Activated naive CD4-positive, alpha-beta T cell treated with anti-CD3 and anti-CD28 coated beads, Interleukin-2, amount 50 U/mL, for 24 hours (primary cell): Measurements from ENCODE around the gene ARMC9.

Experiments used
- H3K27ac Mint-ChIP-seq: one replicate; pipeline ENCODE4 v1.8.0; 2021; ENCODE audit warnings: mild to moderate bottlenecking, mixed read lengths
- H3K27me3 Mint-ChIP-seq: one replicate; pipeline ENCODE4 v1.8.0; 2021; ENCODE audit warnings: mixed read lengths
- H3K36me3 Mint-ChIP-seq: one replicate; pipeline ENCODE4 v1.8.0; 2021; ENCODE audit warnings: mixed read lengths
- H3K4me1 Mint-ChIP-seq: one replicate; pipeline ENCODE4 v1.8.0; 2021; ENCODE audit warnings: mixed read lengths
- H3K4me3 Mint-ChIP-seq: one replicate; pipeline ENCODE4 v1.8.0; 2021; ENCODE audit warnings: mild to moderate bottlenecking, mixed read lengths
- H3K9me3 Mint-ChIP-seq: one replicate; pipeline ENCODE4 v1.8.0; 2021; ENCODE audit warnings: mixed read lengths

The ARMC9 gene

DNA sequence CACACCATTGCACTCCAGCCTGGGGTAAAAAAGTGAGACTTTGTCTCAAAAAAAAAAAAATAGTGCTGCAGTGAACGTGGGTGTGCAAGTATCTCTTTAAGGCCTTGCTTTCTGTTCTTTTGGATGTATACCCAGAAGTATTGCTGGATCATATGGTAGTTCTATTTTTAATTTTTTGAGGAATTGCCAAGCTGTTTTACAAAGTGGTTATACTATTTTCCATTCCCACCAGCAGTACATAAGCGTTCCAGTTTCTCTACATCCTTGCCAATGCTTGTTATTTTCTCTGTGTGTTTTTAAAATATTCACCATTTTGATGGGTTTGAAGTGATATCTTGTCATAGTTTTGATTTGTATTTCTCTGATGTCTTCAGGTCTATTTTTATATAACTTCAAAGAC is 13.1 kb downstream of the ARMC9 start:
- Mint-ChIP-seq H3K4me1 (no peaks in the 10 kb centered on the region), H3K9me3 (no peaks in the 10 kb centered on the region), H3K36me3 (no peaks in the 10 kb centered on the region), H3K4me3 (no peak overlapping the region), H3K27me3 (no peaks in the 10 kb centered on the region), H3K27ac (no peak overlapping the region)

DNA sequence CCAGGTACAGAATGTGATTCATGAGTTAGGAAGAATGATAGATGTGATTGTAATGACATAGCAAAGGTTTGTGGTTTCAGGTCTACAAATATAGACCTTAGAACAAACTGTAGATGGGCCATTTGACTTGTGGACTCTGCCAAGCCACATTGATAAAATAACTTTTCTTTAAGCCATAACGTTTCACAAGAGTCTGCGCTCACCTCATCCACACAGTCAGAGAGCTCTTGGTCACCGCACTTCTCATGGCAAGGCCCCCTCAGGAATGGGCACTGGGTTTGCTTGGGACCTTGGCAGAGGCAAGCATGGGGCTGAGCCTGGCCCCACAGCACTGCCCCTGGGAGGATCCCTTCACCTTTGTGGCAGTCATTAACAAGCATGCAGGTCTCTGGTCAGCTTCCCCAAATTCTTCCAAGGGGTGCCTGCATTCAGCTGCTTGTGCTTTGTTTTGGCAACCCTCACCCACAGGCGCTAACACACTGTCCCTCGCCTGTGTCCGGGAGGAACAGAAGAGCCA is 14.0 kb downstream of the ARMC9 start:
- H3K36me3 Mint-ChIP-seq, result no peaks in the 10 kb centered on the region
- H3K4me3 Mint-ChIP-seq, result no peak overlapping the region
- no peaks in the 10 kb centered on the region for H3K27me3 Mint-ChIP-seq
- no peaks in the 10 kb centered on the region for H3K9me3 Mint-ChIP-seq
- H3K4me1 Mint-ChIP-seq, result no peaks in the 10 kb centered on the region
- no peak overlapping the region for H3K27ac Mint-ChIP-seq

DNA sequence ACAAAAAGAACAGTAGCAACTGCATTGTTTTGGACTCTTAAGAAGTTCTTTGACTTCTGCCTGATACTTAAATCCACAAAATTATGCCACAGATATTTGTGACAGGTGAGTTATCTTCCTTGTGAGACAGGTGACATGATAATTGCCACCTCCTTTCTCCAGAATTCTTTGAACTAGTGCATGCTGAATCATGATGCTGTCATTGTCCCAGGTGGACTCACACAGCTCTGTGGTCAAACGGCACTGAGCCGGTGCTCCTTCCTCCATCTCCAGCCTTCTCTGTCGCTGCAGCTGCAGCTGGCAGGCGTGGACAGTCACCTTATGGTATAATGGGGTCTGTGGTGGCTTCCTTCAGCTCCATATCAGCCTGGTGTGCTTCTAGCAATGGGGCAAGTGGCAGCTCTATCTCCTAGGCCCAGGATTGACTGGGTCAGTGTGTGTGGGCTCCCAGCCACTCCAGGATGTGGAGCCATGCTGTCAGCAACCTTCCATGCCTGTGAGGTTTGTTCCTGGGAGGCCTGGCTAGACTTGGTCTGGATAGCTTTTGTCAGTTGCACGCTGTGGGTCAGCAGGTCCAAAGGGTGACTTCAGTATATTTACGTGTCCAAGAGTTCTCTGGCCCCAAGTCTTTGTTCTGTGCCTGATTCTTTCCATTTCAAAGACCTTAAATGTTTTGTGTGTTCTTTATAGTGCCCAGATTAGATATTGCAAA is 15.7 kb downstream of the ARMC9 start:
- no peaks in the 10 kb centered on the region for H3K9me3 Mint-ChIP-seq
- H3K27me3 Mint-ChIP-seq, result no peaks in the 10 kb centered on the region
- H3K36me3 Mint-ChIP-seq, result no peaks in the 10 kb centered on the region
- no peak overlapping the region for H3K27ac Mint-ChIP-seq
- H3K4me3 Mint-ChIP-seq, result no peak overlapping the region
- no peaks in the 10 kb centered on the region for H3K4me1 Mint-ChIP-seq

DNA sequence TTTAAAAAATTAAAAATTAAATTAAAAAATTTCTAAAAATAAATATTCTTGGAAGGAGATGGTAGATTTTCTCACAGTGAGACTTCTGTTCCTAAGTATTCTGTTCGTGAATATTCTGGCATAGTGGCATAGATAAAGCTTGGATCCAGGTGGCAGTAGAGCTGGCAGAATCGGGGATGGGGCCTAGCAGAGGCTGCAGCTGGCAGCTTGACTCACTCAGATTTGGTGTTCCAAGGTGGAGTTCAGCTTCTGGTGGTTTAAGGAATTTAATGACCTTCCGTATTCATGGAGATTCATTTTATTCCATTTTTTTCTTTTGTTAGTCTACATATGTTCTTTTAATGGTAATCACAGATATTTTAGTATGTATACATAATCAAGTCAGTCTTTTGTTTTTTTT is 19.9 kb downstream of the ARMC9 start:
- H3K4me3 Mint-ChIP-seq, result no peak overlapping the region
- no peak overlapping the region for H3K27ac Mint-ChIP-seq
- H3K9me3 Mint-ChIP-seq, result no peaks in the 10 kb centered on the region
- H3K36me3 Mint-ChIP-seq, result no peaks in the 10 kb centered on the region
- no peaks in the 10 kb centered on the region for H3K4me1 Mint-ChIP-seq
- H3K27me3 Mint-ChIP-seq, result no peaks in the 10 kb centered on the region

DNA sequence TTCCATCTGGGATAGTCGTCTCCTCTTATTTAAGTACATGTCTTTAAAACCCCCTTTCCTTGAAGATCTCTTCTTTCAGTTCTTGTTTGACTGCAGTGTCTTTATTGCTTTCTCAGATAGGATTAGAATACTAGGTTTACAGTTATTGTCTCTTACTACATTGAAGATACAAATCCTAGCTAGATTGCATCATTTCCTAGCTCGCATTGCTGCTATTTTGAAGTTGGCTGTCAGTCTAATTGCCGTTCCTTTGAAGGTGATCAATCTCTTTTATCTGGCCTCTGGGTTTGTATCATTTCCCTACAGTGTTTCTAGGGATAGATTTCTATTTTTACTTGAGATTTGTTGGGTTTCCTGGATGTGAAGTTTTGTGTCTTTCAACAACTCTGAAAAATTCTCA is 20.9 kb downstream of the ARMC9 start:
- no peaks in the 10 kb centered on the region for H3K9me3 Mint-ChIP-seq
- H3K27ac Mint-ChIP-seq, result no peak overlapping the region
- H3K4me1 Mint-ChIP-seq, result no peaks in the 10 kb centered on the region
- H3K36me3 Mint-ChIP-seq, result no peaks in the 10 kb centered on the region
- H3K27me3 Mint-ChIP-seq, result no peaks in the 10 kb centered on the region
- H3K4me3 Mint-ChIP-seq, result no peak overlapping the region

DNA sequence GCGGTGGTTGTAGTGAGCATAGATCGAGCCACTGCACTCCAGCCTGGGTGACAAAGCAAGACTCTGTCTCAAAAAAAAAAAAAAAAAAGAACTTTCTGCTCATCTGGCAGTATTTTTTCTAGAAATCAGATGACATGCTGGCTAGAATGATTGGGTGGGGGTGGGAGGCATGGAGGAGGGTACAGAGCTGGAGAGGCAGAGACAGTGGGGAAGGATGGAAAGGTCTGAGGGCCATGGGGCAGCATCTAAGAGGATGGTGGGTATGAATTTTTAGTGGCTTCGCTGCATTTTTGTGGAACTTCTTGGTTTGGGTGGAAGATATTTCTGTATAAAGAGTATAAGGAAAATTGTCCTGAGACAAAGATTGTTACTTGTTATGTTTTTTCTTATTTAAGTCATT is 23.3 kb downstream of the ARMC9 start:
- H3K9me3 Mint-ChIP-seq, result no peaks in the 10 kb centered on the region
- H3K27me3 Mint-ChIP-seq, result no peaks in the 10 kb centered on the region
- H3K4me3 Mint-ChIP-seq, result no peak overlapping the region
- H3K27ac Mint-ChIP-seq, result no peak overlapping the region
- no peaks in the 10 kb centered on the region for H3K4me1 Mint-ChIP-seq
- no peaks in the 10 kb centered on the region for H3K36me3 Mint-ChIP-seq

DNA sequence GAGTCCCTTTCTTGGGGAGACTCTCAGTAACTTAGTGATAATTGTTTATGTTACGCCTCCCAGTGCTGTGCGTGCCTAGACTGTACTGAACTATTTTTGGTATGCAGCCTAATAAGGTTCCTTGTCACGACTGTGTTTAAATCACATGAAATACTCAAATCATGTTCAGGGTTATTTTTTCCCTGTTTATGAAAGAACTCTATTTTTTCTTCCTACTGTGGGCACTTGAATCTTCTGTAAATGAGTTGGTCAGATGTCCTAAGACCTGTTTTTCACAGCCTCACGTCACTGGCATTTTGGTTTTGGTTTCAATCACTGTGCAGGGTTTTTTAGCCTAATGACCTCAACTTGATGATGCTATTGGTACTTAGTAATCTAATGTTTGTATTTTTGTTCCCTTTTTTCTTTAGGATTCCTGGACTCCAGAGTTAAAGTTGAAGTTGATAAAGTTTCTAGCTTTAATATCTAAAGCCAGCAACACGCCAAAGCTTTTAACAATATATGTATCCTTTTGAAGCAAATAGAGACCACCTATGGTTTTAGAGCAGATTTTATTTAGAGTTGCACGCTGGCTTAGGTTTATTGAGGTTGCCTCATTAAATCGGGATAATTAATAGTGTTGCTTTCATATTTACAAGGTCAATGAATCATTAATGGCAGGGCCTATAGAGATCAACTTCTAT is 24.0 kb downstream of the ARMC9 start:
- H3K9me3 Mint-ChIP-seq, result no peaks in the 10 kb centered on the region
- no peak overlapping the region for H3K27ac Mint-ChIP-seq
- no peaks in the 10 kb centered on the region for H3K4me1 Mint-ChIP-seq
- H3K4me3 Mint-ChIP-seq, result no peak overlapping the region
- no peaks in the 10 kb centered on the region for H3K27me3 Mint-ChIP-seq
- no peaks in the 10 kb centered on the region for H3K36me3 Mint-ChIP-seq

DNA sequence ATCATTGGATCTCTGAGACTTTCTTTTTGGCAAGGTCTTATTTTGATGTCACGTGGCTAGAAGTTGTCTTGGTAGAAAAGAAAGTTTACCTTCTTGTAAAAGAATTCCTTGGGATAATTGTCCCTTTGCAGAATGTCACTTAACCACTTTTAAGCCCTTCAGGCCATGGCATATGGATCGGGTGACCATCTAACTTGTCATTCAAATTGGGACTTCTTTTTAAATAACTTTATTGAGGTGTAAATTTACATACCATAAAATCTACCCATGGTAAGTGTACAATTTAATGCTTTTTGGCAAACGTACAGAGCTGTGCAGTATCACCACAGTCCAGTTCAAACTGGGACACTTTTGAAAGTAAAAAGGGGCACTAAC is 24.6 kb downstream of the ARMC9 start:
- Mint-ChIP-seq H3K27ac (no peak overlapping the region), H3K36me3 (no peaks in the 10 kb centered on the region), H3K9me3 (no peaks in the 10 kb centered on the region)

DNA sequence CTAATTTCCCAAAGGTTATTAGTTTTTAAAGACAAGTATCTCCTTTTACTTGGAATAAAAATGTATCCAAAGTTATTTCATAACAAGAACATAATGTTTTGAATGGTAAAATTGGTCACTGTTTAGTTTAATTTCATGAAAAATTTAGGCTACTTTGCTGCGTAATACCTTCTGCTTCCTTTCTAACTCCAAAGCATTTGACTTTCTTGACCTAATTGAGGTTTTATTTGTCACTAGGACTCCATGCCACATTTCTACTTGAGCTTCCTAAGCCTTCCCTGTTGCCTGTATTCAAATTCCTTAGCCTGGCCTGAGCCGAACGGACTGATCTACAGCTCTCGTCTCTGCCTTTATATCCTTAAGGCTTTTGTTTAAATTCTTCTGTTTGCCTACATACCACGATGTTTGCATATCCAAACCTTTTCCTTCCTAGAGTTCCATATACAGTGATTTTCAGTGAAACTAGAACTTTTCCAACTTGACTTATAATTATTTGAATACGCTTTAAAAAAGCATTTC is 25.1 kb downstream of the ARMC9 start:
- no peaks in the 10 kb centered on the region for H3K9me3 Mint-ChIP-seq
- no peaks in the 10 kb centered on the region for H3K36me3 Mint-ChIP-seq
- H3K27me3 Mint-ChIP-seq, result no peaks in the 10 kb centered on the region
- H3K4me1 Mint-ChIP-seq, result no peaks in the 10 kb centered on the region
- H3K27ac Mint-ChIP-seq, result no peak overlapping the region
- H3K4me3 Mint-ChIP-seq, result no peak overlapping the region

More for the DNA sequence above, 24.6 kb downstream of the ARMC9 start:
- H3K27me3 Mint-ChIP-seq, result no peaks in the 10 kb centered on the region
- H3K4me3 Mint-ChIP-seq, result no peak overlapping the region
- no peaks in the 10 kb centered on the region for H3K4me1 Mint-ChIP-seq

DNA sequence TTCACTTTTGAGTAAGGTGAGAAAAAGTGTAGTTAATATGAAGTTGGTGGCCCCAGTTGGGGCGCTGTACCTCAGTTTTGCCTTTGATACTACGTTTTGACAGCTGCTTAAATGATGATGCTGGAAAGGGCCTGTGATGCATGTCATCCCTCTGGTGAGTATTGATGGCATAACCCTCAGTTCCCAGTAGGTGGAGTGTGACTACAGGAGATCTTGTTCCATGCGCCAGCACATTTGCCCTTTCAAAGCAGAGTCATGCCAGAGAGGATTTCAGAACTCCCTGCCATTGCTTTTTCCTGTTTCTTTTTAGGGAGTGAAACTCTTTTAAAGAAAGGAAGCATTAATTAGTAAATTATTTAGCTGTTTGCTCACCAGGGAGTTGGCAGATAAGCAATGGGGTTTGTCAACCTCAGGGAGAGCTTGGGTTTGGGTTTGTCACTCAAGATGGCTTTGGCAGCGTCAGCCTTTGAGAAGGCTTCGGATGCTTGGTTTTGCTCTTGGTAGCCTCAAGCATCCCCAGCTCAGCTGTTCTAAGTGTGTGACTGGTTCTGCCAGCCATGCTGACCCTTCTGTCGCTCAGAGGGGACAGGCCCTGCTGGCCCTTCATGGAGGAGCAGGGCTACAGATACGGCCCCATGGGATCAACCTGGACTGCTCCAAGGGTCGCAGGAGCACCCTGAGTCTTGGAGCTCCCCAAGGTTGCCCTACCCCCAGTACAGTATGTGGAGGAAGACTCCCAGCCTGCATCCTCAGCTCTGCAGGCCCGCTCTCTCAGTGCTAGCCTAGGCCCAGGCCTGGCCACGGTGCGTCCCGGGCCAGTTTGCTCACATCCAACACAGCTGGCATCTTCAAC is 29.1 kb downstream of the ARMC9 start:
- Mint-ChIP-seq H3K4me1 (no peaks in the 10 kb centered on the region), H3K27ac (no peak overlapping the region), H3K4me3 (no peak overlapping the region), H3K27me3 (no peaks in the 10 kb centered on the region), H3K36me3 (no peaks in the 10 kb centered on the region), H3K9me3 (no peaks in the 10 kb centered on the region)

DNA sequence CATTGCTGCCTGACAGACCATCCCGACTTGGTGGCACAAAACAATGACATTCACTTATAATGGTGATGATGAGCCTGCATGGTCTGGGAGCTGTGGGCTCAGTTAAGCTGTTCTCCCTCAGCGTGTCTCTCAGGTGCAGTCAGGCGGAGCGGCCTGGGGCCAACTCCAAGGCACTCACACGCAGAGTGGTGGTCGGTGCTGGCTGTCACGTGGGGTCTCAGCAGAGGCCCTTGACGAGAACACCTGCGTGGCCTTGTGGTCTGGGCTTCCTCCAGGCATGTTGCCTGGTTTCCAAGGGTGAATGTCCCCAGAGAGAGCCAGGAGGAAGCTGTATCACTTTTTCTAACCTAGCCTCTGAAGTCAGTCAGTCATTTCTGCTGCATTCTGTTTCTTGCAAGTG is 29.8 kb downstream of the ARMC9 start:
- Mint-ChIP-seq H3K4me3 (no peak overlapping the region), H3K9me3 (no peaks in the 10 kb centered on the region), H3K27me3 (no peaks in the 10 kb centered on the region), H3K27ac (no peak overlapping the region), H3K36me3 (no peaks in the 10 kb centered on the region), H3K4me1 (no peaks in the 10 kb centered on the region)

DNA sequence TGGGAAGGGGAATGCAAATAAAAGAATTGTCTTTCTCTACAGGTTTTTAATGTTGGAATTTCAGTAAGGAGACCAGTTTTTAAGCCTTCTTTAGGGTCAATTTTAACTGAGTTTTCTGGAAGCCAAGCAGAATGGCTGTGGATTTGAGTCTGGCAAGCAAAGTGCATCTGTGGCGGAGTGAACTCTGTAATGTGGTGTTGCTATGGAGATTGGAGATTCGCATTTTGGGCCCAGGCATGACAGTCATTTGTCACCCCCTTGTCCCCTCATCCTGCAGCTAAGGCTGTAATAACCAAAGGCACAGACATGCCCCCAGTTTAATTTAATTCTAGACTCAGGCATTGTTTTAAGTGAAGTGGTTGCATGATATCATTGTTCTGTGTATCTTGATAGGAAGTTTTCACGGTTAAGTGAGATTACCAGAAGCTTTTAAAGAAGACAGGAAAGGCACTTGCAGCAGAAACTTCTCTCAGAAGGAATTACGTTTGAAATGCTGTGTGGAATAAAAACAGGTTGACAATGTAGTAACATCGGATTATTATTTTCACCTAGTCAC is 30.6 kb downstream of the ARMC9 start:
- Mint-ChIP-seq H3K4me3 (no peak overlapping the region), H3K27ac (no peak overlapping the region), H3K36me3 (no peaks in the 10 kb centered on the region), H3K4me1 (no peaks in the 10 kb centered on the region), H3K9me3 (no peaks in the 10 kb centered on the region), H3K27me3 (no peaks in the 10 kb centered on the region)

DNA sequence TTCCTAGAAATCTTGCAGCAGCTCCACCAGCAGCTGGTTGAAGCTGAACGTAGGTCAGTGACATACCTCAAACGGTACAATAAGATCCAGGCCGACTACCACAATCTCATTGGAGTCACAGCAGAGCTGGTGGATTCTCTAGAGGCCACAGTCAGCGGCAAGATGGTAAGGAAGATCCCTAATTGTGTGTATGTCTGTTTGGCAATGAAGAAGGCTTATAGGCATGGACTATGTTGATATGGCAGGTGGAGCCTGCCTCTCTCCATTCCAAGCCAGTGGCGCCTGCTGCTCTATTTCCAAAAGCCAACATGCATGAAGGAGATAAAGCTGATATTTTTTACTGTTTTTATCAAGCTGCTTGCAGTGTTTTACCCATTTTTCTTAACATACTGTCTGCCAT is 36.8 kb downstream of the ARMC9 start:
- Mint-ChIP-seq H3K27ac (no peak overlapping the region), H3K36me3 (no peaks in the 10 kb centered on the region), H3K4me3 (no peak overlapping the region), H3K9me3 (no peaks in the 10 kb centered on the region), H3K27me3 (no peaks in the 10 kb centered on the region), H3K4me1 (no peaks in the 10 kb centered on the region)

DNA sequence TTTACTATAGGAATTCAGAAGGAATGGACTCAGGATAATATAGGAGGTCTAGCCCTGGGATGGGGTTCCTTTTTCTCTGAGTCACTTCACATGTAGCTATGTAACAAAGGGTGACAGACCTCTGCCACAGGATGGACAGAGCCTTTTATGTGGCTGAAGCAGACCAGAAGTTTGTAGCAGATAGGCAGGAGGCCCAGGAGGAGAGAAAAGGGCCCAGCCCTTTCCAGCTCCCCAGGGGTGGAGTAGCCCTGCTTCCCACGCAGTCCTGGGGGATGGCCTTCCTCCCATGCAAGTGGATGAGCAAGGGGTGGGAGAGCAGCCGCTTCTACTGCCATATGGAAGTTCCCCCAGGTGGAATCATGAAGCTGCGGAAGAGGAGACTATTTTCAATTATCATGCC is 40.3 kb downstream of the ARMC9 start:
- no peak overlapping the region for H3K4me3 Mint-ChIP-seq
- no peaks in the 10 kb centered on the region for H3K4me1 Mint-ChIP-seq
- no peaks in the 10 kb centered on the region for H3K9me3 Mint-ChIP-seq
- no peaks in the 10 kb centered on the region for H3K27me3 Mint-ChIP-seq
- no peak overlapping the region for H3K27ac Mint-ChIP-seq
- peaks cover under 1% of the 10 kb centered on the region for H3K36me3 Mint-ChIP-seq

DNA sequence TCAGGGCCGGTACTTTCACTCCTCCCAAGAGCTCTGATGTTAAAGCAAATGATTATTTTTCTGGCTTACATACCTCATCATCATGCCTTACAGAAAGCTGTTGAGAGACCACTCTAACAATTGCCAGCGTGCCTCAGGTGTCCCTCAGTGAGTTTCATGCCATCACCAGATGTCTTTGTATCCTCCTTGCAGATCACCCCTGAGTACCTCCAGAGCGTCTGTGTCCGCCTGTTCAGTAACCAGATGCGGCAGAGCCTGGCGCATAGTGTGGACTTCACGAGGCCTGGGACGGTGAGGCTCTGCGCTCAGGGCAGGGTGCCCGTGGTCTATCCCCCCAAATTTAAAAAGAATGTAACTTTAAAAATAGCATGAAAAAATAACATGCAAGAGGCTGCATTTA is 41.3 kb downstream of the ARMC9 start:
- Mint-ChIP-seq H3K27ac (no peak overlapping the region), H3K4me1 (no peaks in the 10 kb centered on the region), H3K9me3 (no peaks in the 10 kb centered on the region), H3K4me3 (no peak overlapping the region), H3K27me3 (no peaks in the 10 kb centered on the region), H3K36me3 (peaks cover 1% of the 10 kb centered on the region)
